Mesodermal cell (in vitro differentiated cells): ENCODE data around the gene DNM1L.

Experiments used
- H3K27ac ChIP-seq: 2 replicates; pipeline ENCODE4 v1.7.0; 2013; ENCODE audit warnings: mild to moderate bottlenecking, low read depth, low read length, moderate library complexity; ENCODE audit not compliant: severe bottlenecking
- H3K36me3 ChIP-seq: 2 replicates; pipeline ENCODE4 v1.7.1; 2013; ENCODE audit warnings: mild to moderate bottlenecking, low read length, moderate library complexity; ENCODE audit not compliant: control insufficient read depth, insufficient read depth
- H3K4me1 ChIP-seq: one replicate; pipeline ENCODE4 v1.7.1; 2013; ENCODE audit warnings: mild to moderate bottlenecking, low read length; ENCODE audit not compliant: insufficient read depth, control insufficient read depth, poor library complexity, severe bottlenecking
- H3K4me3 ChIP-seq: 2 replicates; pipeline ENCODE4 v1.7.0; 2013; ENCODE audit warnings: low read length, control low read depth, mild to moderate bottlenecking; ENCODE audit not compliant: insufficient read depth, poor library complexity, severe bottlenecking; ENCODE audit errors: extremely low read depth
- H3K9me3 ChIP-seq: 2 replicates; pipeline ENCODE4 v1.7.1; 2013; ENCODE audit warnings: mild to moderate bottlenecking, low read length, moderate library complexity; ENCODE audit not compliant: control insufficient read depth
- WGBS, 2 experiments: methylation state at CpG; one replicate each; pipeline ENCODE4 v1.1.5; 2013; ENCODE audit warnings: missing lambda C conversion rate in 2 of 2; ENCODE audit not compliant: insufficient coverage in 2 of 2; 5-methylcytosine and 5-hydroxymethylcytosine counted together

DNM1L gene

DNA sequence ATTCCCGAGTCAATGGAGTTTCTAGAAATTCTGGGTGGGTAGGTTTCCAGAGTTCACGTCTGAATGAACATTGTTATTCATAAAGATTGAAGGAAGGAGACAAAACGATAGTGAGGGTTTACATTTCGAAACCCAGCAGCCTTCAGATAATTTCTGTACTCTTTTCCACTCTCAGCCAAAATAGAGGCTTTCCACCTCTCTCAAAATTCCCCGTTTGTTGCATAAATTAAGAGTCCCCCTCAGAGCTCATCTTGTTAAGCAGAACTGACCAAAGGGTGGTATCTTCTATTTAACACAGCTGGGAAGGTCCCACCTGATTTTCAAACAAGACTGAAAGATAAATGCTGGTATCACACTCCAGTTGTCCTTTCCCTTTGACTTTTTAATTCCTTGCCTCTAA lies 98.1 kb downstream of the DNM1L start:
- Histone ChIP-seq H3K4me3 (no peak overlapping the region), H3K36me3 (no peaks in the 10 kb centered on the region), H3K4me1 (no peaks in the 10 kb centered on the region), H3K9me3 (no peaks in the 10 kb centered on the region), H3K27ac (no peak overlapping the region)
- 89 to 90% methylated on average over 4 of the region's 5 CpGs for WGBS, 2 experiments

DNA sequence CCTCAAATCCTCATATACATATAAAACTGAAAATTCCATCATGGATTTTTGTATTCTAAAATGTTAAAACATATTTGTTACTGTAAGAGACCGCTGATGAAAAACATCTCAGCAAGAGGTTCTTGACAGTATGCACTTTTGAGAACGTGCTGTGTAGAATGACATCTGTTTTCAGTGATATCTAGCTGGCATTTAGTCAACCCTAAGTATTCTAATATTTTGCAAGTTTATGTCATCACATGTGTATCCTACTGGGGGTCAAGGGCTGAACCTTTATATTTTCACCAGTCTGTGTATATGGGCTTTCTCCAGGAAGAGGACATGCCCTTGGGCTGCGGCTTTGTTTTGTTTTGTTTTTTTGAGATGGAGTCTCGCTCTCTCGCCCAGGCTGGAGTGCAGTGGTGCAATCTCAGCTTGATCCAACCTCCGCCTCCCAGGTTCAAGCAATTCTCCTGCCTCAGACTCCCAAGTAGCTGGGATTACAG lies 98.6 kb downstream of the DNM1L start:
- WGBS, 2 experiments = 80 to 96% methylated on average over 4 of the region's 6 CpGs
- Histone ChIP-seq H3K4me1 (no peaks in the 10 kb centered on the region), H3K4me3 (no peak overlapping the region), H3K36me3 (no peaks in the 10 kb centered on the region), H3K9me3 (no peaks in the 10 kb centered on the region), H3K27ac (no peak overlapping the region)

DNA sequence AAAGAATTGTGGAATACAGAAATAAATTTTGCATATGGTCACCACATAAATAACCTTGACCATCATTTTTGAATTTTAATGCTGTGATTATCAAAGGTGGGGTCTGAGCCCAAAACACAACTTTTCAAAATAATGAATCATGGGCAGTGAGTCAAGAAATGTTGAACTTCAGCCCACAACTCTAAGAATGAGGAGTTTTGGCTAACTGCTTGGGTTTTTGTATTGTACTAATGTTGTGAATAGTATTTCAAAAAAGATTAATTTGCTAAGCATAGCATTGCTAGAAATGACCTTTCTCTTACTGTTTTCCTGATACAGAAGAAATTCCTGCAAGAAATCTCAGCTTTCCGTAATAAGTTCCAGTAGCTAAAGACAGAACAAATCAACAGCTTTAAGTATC lies 101.0 kb downstream of the DNM1L start:
- Histone ChIP-seq H3K27ac (no peak overlapping the region), H3K4me1 (no peaks in the 10 kb centered on the region), H3K9me3 (no peaks in the 10 kb centered on the region), H3K4me3 (no peak overlapping the region), H3K36me3 (no peaks in the 10 kb centered on the region)
- 100% methylated on average over 1 of the region's 1 CpG for WGBS, 2 experiments

DNA sequence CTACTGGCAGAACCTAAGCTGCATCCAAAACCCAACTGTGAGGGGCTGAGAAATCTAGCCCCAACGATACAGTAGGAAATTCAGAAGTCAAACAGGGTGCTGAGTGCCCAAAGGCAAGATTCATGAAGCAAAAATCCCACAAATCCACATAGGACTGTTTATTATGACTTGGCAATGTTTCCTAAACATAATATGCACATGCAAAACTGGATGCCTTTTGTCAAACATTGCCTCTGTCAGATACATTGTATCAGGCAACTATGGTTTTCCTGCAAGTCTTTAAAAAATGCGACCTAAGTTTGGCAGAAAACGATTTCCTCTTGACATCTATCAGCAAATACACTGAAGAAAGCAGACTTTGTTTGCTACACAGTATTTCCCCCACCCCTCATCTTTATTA lies 103.9 kb downstream of the DNM1L start:
- 83% methylated on average over 3 of the region's 3 CpGs; no CpG with 5 or more reads in 1 of the 2 experiments for WGBS, 2 experiments
- no peak overlapping the region for H3K4me3 ChIP-seq
- no peaks in the 10 kb centered on the region for H3K4me1 ChIP-seq
- no peak overlapping the region for H3K27ac ChIP-seq
- no peaks in the 10 kb centered on the region for H3K9me3 ChIP-seq
- H3K36me3 ChIP-seq = no peaks in the 10 kb centered on the region

DNA sequence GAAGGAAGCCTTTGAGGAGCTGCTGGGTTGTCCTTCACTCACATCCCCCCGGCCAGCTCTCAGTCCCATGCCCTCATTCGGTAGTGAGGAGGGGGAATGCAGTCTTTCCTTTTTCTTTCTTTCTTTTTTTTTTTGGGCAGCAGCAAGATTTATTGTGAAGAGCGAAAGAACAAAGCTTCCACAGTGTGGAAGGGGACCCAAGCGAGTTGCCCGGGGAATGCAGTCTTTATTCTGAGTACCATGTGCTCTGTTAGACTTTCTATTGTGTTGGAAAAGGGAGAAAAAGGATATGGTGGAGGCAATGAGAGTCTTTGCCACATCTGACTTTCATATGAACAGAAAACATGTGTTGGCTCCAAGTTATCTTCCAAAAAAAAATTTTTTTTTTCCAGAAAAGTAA lies 106.5 kb downstream of the DNM1L start:
- H3K27ac ChIP-seq = no peak overlapping the region
- H3K9me3 ChIP-seq = no peaks in the 10 kb centered on the region
- no peaks in the 10 kb centered on the region for H3K36me3 ChIP-seq
- WGBS, 2 experiments = 76 to 82% methylated on average over 3 of the region's 5 CpGs
- H3K4me3 ChIP-seq = no peak overlapping the region
- H3K4me1 ChIP-seq = no peaks in the 10 kb centered on the region

DNA sequence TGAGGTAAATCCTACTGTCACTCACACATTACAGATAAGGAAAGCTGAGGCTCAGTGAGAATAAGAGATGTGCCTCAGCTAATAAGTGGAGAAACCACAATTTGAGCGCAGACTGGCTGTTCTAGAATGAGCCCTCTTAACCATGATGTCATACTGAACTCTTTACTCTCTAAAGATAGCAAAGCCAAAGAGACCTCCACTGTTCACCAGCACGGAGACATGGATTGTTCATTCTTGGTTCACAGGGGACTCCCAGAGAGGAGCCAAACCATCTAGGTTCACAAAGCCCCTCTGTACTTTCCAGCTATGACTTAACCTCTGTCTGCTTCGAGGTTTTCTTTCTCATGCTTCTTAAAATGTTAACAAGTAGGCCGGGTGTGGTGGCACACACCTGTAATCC lies 109.3 kb downstream of the DNM1L start:
- H3K4me3 ChIP-seq = no peak overlapping the region
- 93 to 100% methylated on average over 2 to 3 of the region's 4 CpGs for WGBS, 2 experiments
- no peak overlapping the region for H3K27ac ChIP-seq
- H3K4me1 ChIP-seq = peaks cover 2% of the 10 kb centered on the region
- H3K36me3 ChIP-seq = peaks cover 15% of the 10 kb centered on the region
- H3K9me3 ChIP-seq = no peaks in the 10 kb centered on the region

DNA sequence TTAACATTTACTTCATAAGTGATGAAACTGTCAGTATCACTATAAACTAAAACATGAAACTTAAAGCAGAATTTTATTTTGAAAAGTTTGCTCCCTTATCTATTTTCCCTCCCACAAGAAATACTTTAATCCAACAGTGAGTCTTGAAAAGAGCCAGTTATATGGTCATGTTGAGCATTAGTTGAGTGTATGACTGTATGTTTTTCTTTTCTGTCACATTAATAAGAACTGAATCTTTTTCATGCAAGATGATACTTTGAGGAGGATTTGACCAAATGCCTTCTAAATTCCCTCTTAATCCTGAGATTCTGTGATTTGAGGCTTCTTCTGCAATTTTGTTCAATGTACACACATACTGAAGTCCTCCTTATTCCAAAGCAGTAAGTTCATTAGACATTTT lies 110.3 kb downstream of the DNM1L start:
- Histone ChIP-seq H3K4me1 (peaks cover 2% of the 10 kb centered on the region), H3K27ac (peak overlapping the region; percentile 1), H3K36me3 (peaks cover 25% of the 10 kb centered on the region), H3K4me3 (no peak overlapping the region), H3K9me3 (no peaks in the 10 kb centered on the region)

DNA sequence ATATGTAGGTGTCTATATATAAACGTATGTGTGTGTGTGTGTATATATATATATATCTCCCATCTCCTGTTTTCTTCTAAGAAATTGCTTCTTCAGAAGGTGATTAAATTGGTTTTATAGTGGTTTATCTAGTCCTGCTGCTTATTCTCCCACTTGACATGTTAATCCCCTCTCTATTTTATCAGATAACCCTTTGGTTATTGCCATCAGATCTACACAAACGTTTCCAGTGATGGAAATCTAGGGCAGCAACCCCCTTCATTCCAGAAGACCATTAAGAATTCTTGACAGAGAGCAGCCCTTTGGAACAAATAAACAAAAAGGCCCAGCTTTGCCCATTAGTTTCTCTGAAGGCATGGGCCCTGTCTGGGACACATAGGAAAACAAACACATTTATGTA lies 110.8 kb downstream of the DNM1L start:
- Histone ChIP-seq H3K27ac (peak overlapping the region; percentile 62), H3K9me3 (no peaks in the 10 kb centered on the region), H3K36me3 (peaks cover 25% of the 10 kb centered on the region), H3K4me1 (peaks cover 2% of the 10 kb centered on the region), H3K4me3 (no peak overlapping the region)
- WGBS, 2 experiments = 60% methylated on average over 1 of the region's 2 CpGs; no CpG with 5 or more reads in 1 of the 2 experiments

DNA sequence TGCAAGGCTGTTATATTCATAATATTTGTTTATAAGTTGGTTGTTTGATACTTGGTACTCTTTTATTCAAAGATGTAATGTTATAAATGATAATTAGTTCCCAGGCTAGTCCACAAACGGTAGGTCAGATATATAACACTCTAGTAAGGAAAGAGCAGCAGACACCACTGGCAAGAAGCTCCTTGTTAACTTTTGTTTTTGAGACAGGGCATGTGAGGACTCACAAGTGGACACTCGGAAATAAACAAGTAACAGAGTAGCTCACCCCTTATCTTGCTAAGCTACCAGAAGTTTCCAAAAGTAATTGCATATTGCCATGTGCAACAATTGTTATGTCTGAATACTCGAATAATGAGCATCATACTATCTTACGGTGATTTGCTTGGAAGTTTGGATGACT lies 115.2 kb downstream of the DNM1L start:
- no peak overlapping the region for H3K4me3 ChIP-seq
- H3K9me3 ChIP-seq = no peaks in the 10 kb centered on the region
- H3K36me3 ChIP-seq = peaks cover 40% of the 10 kb centered on the region
- peaks cover 2% of the 10 kb centered on the region for H3K4me1 ChIP-seq
- WGBS, 2 experiments = 100% methylated on average over 2 of the region's 4 CpGs
- H3K27ac ChIP-seq = no peak overlapping the region
